ENCODE measurements around the gene MYB.

DNA sequence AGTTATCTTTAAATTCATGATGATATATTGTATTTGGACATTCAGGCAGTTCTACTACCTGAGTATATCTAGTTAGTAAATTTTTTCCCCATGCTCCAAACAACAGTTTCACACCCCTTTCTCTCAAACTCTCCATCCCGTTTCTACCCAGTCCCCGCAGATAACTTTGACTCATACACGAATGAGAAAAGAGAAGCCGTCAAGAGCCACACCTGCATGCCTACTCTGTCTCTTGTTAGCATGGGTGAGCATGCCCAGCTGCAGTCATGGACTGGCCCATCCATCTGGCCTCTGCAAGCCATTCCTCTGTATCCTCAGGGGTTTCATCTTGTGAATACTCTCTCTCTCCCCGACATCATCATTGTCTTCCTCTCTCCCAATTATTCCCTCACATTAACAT, 41.5 kb downstream of the MYB start:
- TF ChIP-seq, protein P1, sequence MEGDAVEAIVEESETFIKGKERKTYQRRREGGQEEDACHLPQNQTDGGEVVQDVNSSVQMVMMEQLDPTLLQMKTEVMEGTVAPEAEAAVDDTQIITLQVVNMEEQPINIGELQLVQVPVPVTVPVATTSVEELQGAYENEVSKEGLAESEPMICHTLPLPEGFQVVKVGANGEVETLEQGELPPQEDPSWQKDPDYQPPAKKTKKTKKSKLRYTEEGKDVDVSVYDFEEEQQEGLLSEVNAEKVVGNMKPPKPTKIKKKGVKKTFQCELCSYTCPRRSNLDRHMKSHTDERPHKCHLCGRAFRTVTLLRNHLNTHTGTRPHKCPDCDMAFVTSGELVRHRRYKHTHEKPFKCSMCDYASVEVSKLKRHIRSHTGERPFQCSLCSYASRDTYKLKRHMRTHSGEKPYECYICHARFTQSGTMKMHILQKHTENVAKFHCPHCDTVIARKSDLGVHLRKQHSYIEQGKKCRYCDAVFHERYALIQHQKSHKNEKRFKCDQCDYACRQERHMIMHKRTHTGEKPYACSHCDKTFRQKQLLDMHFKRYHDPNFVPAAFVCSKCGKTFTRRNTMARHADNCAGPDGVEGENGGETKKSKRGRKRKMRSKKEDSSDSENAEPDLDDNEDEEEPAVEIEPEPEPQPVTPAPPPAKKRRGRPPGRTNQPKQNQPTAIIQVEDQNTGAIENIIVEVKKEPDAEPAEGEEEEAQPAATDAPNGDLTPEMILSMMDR (IDR thresholded peaks at IDR 0.05): no peak
- no peak for TF ChIP-seq POLR2A (IDR thresholded peaks at IDR 0.05)

Measured in esophagus squamous epithelium (tissue), 4 donors.